Bronchial epithelial cell (primary cell): ENCODE results near the gene LRFN2. TPM values are rescaled to one million over a fixed set of nuclear protein-coding genes. Genes with fewer than 3 reads are reported as not detected.

Experiments
- DNase-seq: peaks from one replicate; pipeline ENCODE4 v3.0.0-alpha.2; 2010; ENCODE audit warnings: low read depth
- FAIRE-seq: peaks from 2 replicates; lab custom pipeline; 2011; peaks lifted over from hg19 to GRCh38; lab: Jason Lieb, UNC
- H3K27me3 ChIP-seq: 2 replicates; pipeline ENCODE4 v1.5.1; 2011; ENCODE audit warnings: low read length; ENCODE audit not compliant: control insufficient read depth, insufficient read depth
- H3K36me3 ChIP-seq: 2 replicates; pipeline ENCODE4 v1.5.1; 2011; ENCODE audit warnings: low read length; ENCODE audit not compliant: control insufficient read depth, insufficient read depth
- H3K4me3 ChIP-seq: 2 replicates; pipeline ENCODE4 v1.5.1; 2011; ENCODE audit warnings: mild to moderate bottlenecking, low read depth, low read length, control low read depth
- CTCF ChIP-seq: IDR thresholded peaks from 2 replicates; pipeline ENCODE4 v1.5.1; 2011; ENCODE audit warnings: mild to moderate bottlenecking, moderate library complexity, low read length, control low read depth, inconsistent platforms; ENCODE audit not compliant: insufficient read depth, severe bottlenecking
- total RNA-seq: library from RNA; depleted of rRNA; stranded (reverse); fragments of >200 nt; gene quantifications from 2 replicates; pipeline ENCODE4 v1.2.1, GENCODE V29; 2014

The LRFN2 gene
- total RNA-seq, 1 donor from 2014 or later, result not detected

- no peak overlapping the region for H3K4me3 ChIP-seq
- DNase-seq, result no peak
- no peak for TF ChIP-seq CTCF
- H3K27me3 ChIP-seq, result no peaks in the 10 kb centered on the region
- FAIRE-seq, result no peak
- no peaks in the 10 kb centered on the region for H3K36me3 ChIP-seq
These were observed 27.5 kb upstream of the LRFN2 start for GRCh38 chr6:40614671-40615070.

- H3K4me3 ChIP-seq, result no peak overlapping the region
- FAIRE-seq (no peak), DNase-seq (no peak)
- no peaks in the 10 kb centered on the region for H3K27me3 ChIP-seq
- H3K36me3 ChIP-seq, result no peaks in the 10 kb centered on the region
- no peak for TF ChIP-seq CTCF
These were observed 24.7 kb upstream of the LRFN2 start for GRCh38 chr6:40611912-40612311.

- H3K36me3 ChIP-seq, result no peaks in the 10 kb centered on the region
- DNase-seq (no peak), FAIRE-seq (no peak)
- TF ChIP-seq CTCF, result no peak
- H3K4me3 ChIP-seq, result no peak overlapping the region
- no peaks in the 10 kb centered on the region for H3K27me3 ChIP-seq
These were observed 24.3 kb upstream of the LRFN2 start for GRCh38 chr6:40611434-40611833.

GRCh38 chr6:40610229-40610628, 23.1 kb upstream of the LRFN2 start:
- DNase-seq, result no peak
- Histone ChIP-seq H3K4me3 (no peak overlapping the region), H3K36me3 (no peaks in the 10 kb centered on the region), H3K27me3 (no peaks in the 10 kb centered on the region)
- no peak for TF ChIP-seq CTCF
- FAIRE-seq, result peak; percentile 47

DNA sequence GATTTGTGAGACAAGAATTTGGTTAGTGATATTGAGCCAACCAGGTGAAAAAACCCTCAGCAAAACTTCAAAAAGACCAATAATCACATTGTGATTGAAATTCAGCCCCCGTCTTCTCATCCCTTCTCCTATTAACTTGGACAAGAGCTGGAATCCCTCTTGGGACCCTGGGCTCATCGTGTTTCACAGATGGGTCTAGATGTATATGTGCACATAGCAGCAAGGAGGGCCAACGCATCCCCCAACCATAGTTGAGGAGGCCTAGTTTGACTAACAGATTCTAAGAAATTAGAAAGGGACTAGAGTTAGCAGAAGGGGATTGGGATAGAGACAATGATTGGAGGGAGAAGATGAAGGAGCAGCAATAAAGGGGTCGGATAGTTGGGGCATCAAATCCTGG, 19.8 kb upstream of the LRFN2 start:
- no peaks in the 10 kb centered on the region for H3K27me3 ChIP-seq
- H3K4me3 ChIP-seq, result no peak overlapping the region
- FAIRE-seq (no peak), DNase-seq (no peak)
- H3K36me3 ChIP-seq, result no peaks in the 10 kb centered on the region
- no peak for TF ChIP-seq CTCF

DNA sequence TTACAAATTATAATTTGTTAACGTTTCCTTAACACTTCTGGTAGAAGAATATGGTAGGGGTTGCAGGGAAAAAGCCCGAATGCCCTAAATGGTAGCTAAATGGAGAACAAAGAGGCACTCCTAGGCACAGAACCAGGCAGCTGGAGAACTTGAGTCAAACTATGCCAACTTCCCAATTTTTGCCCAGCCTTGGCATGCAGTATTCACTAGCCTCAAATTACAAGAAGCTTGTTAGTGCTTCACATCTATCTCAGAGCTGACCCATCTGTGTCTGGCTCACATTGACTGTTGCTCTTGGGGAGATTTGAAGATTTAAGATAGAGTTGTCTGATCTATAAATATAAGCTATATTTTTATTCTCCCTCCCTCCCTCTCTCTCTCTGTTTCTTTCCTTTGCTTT, 19.4 kb upstream of the LRFN2 start:
- TF ChIP-seq CTCF, result no peak
- FAIRE-seq (no peak), DNase-seq (no peak)
- Histone ChIP-seq H3K4me3 (no peak overlapping the region), H3K36me3 (no peaks in the 10 kb centered on the region), H3K27me3 (no peaks in the 10 kb centered on the region)
